Measurements from ENCODE around the gene FAM200C. TPM values are rescaled to one million over a fixed set of nuclear protein-coding genes. Genes with fewer than 3 reads are reported as not detected.
"Not testable (repeated sequence)": the region's sequence is repeated elsewhere in the genome, so short reads cannot be mapped to it uniquely, and the experiment has no call there.

The FAM200C gene
- total RNA-seq, 5 donors from 2014 or later (not counting 1 experiment from before 2014, with no cell fraction given) = 0.12 to 0.76 (median 0.58) TPM; not detected in 1

DNA sequence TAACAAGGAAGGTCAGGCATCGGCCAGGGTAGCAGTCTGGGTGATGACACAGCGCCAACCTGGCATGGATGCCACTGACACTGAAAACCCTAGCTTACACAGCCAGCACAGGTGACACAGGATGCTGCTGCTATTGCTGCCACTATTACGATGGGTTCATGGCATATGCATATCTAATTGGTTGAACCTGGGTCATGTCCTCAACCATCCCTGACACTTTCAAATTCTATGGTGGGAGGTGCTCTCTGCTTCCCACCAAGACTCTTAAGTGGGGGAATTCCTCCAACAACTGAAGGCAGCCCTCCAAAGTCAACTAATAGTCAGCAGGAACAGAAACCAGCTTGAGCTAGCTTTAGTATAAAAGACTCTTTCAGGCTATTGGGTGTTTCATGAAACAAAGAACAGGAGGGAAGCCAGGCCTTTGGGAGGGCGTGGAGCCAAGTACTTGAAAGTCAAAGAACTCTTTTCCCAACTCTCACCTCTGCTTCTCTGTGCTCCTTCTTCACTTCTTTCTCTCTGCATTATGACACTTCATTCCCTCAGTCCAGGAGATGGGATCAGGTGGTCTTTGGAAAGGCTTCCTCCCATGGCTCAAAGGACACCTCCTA is 43.1 kb upstream of the FAM200C start:
- Mint-ChIP-seq H3K27ac (peak overlapping the region in 1 of 2 donors; percentile 6), H3K4me3 (no peak overlapping the region), H3K4me1 (peaks cover 7 to 18% (median 14%) of the 10 kb centered on the region in 3 donors), H3K36me3 (no peaks in the 10 kb centered on the region), H3K27me3 (no peaks in the 10 kb centered on the region), H3K9me3 (no peaks in the 10 kb centered on the region)
- Histone ChIP-seq H3K36me3 (ENCODE audit: control insufficient read depth in 2 of 2, extremely low read depth in 1 of 2, insufficient read depth in 1 of 2, low read length in 1 of 2) (no peaks in the 10 kb centered on the region), H3K4me3 (ENCODE audit: control insufficient read depth in 1 of 2, extremely low read depth in 1 of 2, low read length in 1 of 2) (no peak overlapping the region), H3K4me1 (ENCODE audit: control insufficient read depth in 1 of 2, extremely low read depth in 1 of 2, insufficient read depth in 2 of 2, low read length in 2 of 2) (peaks cover 0 to 4% of the 10 kb centered on the region in 2 experiments), H3K27ac (ENCODE audit: low read length) (no peak overlapping the region), H3K27me3 (replicated peaks in 1 of 2; ENCODE audit: control insufficient read depth in 2 of 2, extremely low read depth in 1 of 2, insufficient read depth in 2 of 2, low read length in 1 of 2) (no peaks in the 10 kb centered on the region), H3K9me3 (no peaks in the 10 kb centered on the region)
- no peak for DNase-seq
- POLR2A ChIA-PET = no interaction called here
- 87% methylated on average over 3 of the region's 4 CpGs for WGBS (ENCODE audit: insufficient coverage)
- CTCF ChIA-PET = interaction anchor here in 1 of 2 donors (1.4 kb wide), 1 partner anchor 18 kb away, joined by 3 read pairs; no protein-coding TSS in a partner anchor
- ATAC-seq (replicated peaks in 1 of 4) = no peak

GRCh38 chr5:160441311-160441781 is 41.5 kb upstream of the FAM200C start:
- no peak for DNase-seq
- Mint-ChIP-seq H3K4me1 (peaks cover 7 to 18% (median 14%) of the 10 kb centered on the region in 3 donors), H3K4me3 (no peak overlapping the region), H3K9me3 (no peaks in the 10 kb centered on the region), H3K27me3 (no peaks in the 10 kb centered on the region), H3K36me3 (no peaks in the 10 kb centered on the region), H3K27ac (no peak overlapping the region)
- Histone ChIP-seq H3K27ac (ENCODE audit: low read length) (no peak overlapping the region), H3K36me3 (ENCODE audit: control insufficient read depth in 2 of 2, extremely low read depth in 1 of 2, insufficient read depth in 1 of 2, low read length in 1 of 2) (no peaks in the 10 kb centered on the region), H3K27me3 (replicated peaks in 1 of 2; ENCODE audit: control insufficient read depth in 2 of 2, extremely low read depth in 1 of 2, insufficient read depth in 2 of 2, low read length in 1 of 2) (no peaks in the 10 kb centered on the region), H3K4me3 (ENCODE audit: control insufficient read depth in 1 of 2, extremely low read depth in 1 of 2, low read length in 1 of 2) (no peak overlapping the region), H3K9me3 (no peaks in the 10 kb centered on the region), H3K4me1 (ENCODE audit: control insufficient read depth in 1 of 2, extremely low read depth in 1 of 2, insufficient read depth in 2 of 2, low read length in 2 of 2) (peaks cover 0 to 4% of the 10 kb centered on the region in 2 experiments)
- WGBS (ENCODE audit: insufficient coverage) = no CpG with 5 or more reads among the region's 1 CpG
- CTCF ChIA-PET = interaction anchor here (0.8 to 4.8 kb wide), 3 partner anchors 17 to 66 kb away, joined by 3 to 23 read pairs (median 4); no protein-coding TSS in a partner anchor
- POLR2A ChIA-PET = no interaction called here
- no peak for ATAC-seq (replicated peaks in 1 of 4)

- peak overlapping the region; percentile 82 to 89 (median 89) for H3K4me3 Mint-ChIP-seq
Measured at GRCh38 chr5:160439205-160439600, 39.3 kb upstream of the FAM200C start.

GRCh38 chr5:160438316-160439204 is 38.7 kb upstream of the FAM200C start:
- Histone ChIP-seq H3K27ac (ENCODE audit: low read length) (peak overlapping the region; percentile 48), H3K4me1 (ENCODE audit: control insufficient read depth in 1 of 2, extremely low read depth in 1 of 2, insufficient read depth in 2 of 2, low read length in 2 of 2) (peaks cover 4 to 5% of the 10 kb centered on the region in 2 experiments), H3K36me3 (ENCODE audit: control insufficient read depth in 2 of 2, extremely low read depth in 1 of 2, insufficient read depth in 1 of 2, low read length in 1 of 2) (no peaks in the 10 kb centered on the region), H3K27me3 (replicated peaks in 1 of 2; ENCODE audit: control insufficient read depth in 2 of 2, extremely low read depth in 1 of 2, insufficient read depth in 2 of 2, low read length in 1 of 2) (no peaks in the 10 kb centered on the region), H3K4me3 (ENCODE audit: control insufficient read depth in 1 of 2, extremely low read depth in 1 of 2, low read length in 1 of 2) (peak overlapping the region; percentile 49 to 86), H3K9me3 (no peaks in the 10 kb centered on the region)
- H3K27me3 Mint-ChIP-seq = peaks cover 6 to 10% of the 10 kb centered on the region in 2 donors
- 1% methylated on average over 7 of the region's 18 CpGs for WGBS (ENCODE audit: insufficient coverage)
- CTCF ChIA-PET = interaction anchor here (0.5 to 4.8 kb wide), 44 partner anchors 9 to 1981 kb away, joined by 3 to 79 read pairs (median 5); partner anchors contain the start of genes PTTG1 (in 2 of the 2) and SLU7 (in 2 of the 2)
- peak overlapping the region; percentile 91 to 92 for H3K27ac Mint-ChIP-seq
- peaks cover 7 to 25% (median 14%) of the 10 kb centered on the region in 3 donors for H3K4me1 Mint-ChIP-seq
- no peaks in the 10 kb centered on the region for H3K36me3 Mint-ChIP-seq
- POLR2A ChIA-PET = interaction anchor here (0.6 to 1.4 kb wide), 3 partner anchors 17 to 20 kb away, joined by 4 read pairs; partner anchors contain the start of gene PTTG1 (in 1 of the 2)
- DNase-seq = peak; percentile 14 to 82 (median 45)
- H3K9me3 Mint-ChIP-seq = no peaks in the 10 kb centered on the region
- ATAC-seq (replicated peaks in 1 of 4) = peak; percentile 69 to 77 (median 72)
- peak overlapping the region; percentile 82 to 89 (median 89) for H3K4me3 Mint-ChIP-seq

More at GRCh38 chr5:160439205-160439600, 39.3 kb upstream of the FAM200C start:
- H3K36me3 Mint-ChIP-seq = no peaks in the 10 kb centered on the region
- H3K4me1 ChIP-seq (ENCODE audit: control insufficient read depth in 1 of 2, extremely low read depth in 1 of 2, insufficient read depth in 2 of 2, low read length in 2 of 2) = peaks cover 2 to 4% of the 10 kb centered on the region in 2 experiments
- no peaks in the 10 kb centered on the region for H3K9me3 Mint-ChIP-seq
- WGBS (ENCODE audit: insufficient coverage) = 0% methylated on average over 1 of the region's 11 CpGs
- H3K27me3 ChIP-seq (replicated peaks in 1 of 2; ENCODE audit: control insufficient read depth in 2 of 2, extremely low read depth in 1 of 2, insufficient read depth in 2 of 2, low read length in 1 of 2) = no peaks in the 10 kb centered on the region
- no peaks in the 10 kb centered on the region for H3K36me3 ChIP-seq (ENCODE audit: control insufficient read depth in 2 of 2, extremely low read depth in 1 of 2, insufficient read depth in 1 of 2, low read length in 1 of 2)
- ChIA-PET POLR2A (interaction anchor here in 1 of 2 donors (1.4 kb wide), 1 partner anchor 21 kb away, joined by 4 read pairs; no protein-coding TSS in a partner anchor), CTCF (interaction anchor here (0.7 to 4.8 kb wide), 31 partner anchors 9 to 428 kb away, joined by 3 to 79 read pairs (median 8); partner anchors contain the start of genes PTTG1 (in 2 of the 2) and SLU7 (in 2 of the 2))
- no peaks in the 10 kb centered on the region for H3K9me3 ChIP-seq
- H3K27ac Mint-ChIP-seq = peak overlapping the region; percentile 91 to 92
- peak overlapping the region; percentile 48 for H3K27ac ChIP-seq (ENCODE audit: low read length)
- H3K4me1 Mint-ChIP-seq = peaks cover 7 to 20% (median 14%) of the 10 kb centered on the region in 3 donors
- ATAC-seq (replicated peaks in 1 of 4) = peak; percentile 81 to 88 (median 82)
- peaks cover 6 to 10% of the 10 kb centered on the region in 2 donors for H3K27me3 Mint-ChIP-seq
- H3K4me3 ChIP-seq (ENCODE audit: control insufficient read depth in 1 of 2, extremely low read depth in 1 of 2, low read length in 1 of 2) = peak overlapping the region; percentile 49 to 86
- peak; percentile 60 to 94 (median 83) for DNase-seq

GRCh38 chr5:160437271-160437670 is 37.4 kb upstream of the FAM200C start:
- Histone ChIP-seq H3K27me3 (replicated peaks in 1 of 2; ENCODE audit: control insufficient read depth in 2 of 2, extremely low read depth in 1 of 2, insufficient read depth in 2 of 2, low read length in 1 of 2) (no peaks in the 10 kb centered on the region), H3K9me3 (no peaks in the 10 kb centered on the region), H3K4me1 (ENCODE audit: control insufficient read depth in 1 of 2, extremely low read depth in 1 of 2, insufficient read depth in 2 of 2, low read length in 2 of 2) (peaks cover 4 to 10% of the 10 kb centered on the region in 2 experiments), H3K36me3 (ENCODE audit: control insufficient read depth in 2 of 2, extremely low read depth in 1 of 2, insufficient read depth in 1 of 2, low read length in 1 of 2) (no peaks in the 10 kb centered on the region), H3K27ac (ENCODE audit: low read length) (no peak overlapping the region), H3K4me3 (ENCODE audit: control insufficient read depth in 1 of 2, extremely low read depth in 1 of 2, low read length in 1 of 2) (no peak overlapping the region)
- Mint-ChIP-seq H3K4me3 (no peak overlapping the region), H3K9me3 (no peaks in the 10 kb centered on the region), H3K4me1 (peaks cover 7 to 25% (median 14%) of the 10 kb centered on the region in 3 donors), H3K27ac (no peak overlapping the region), H3K27me3 (peaks cover 6 to 10% of the 10 kb centered on the region in 2 donors), H3K36me3 (no peaks in the 10 kb centered on the region)
- ATAC-seq (replicated peaks in 1 of 4) (no peak), DNase-seq (no peak)
- ChIA-PET POLR2A (no interaction called here), CTCF (interaction anchor here (1.5 to 4.8 kb wide), 8 partner anchors 11 to 70 kb away, joined by 5 to 79 read pairs (median 18); partner anchors contain the start of genes PTTG1 (in 2 of the 2) and SLU7 (in 1 of the 2))

- H3K9me3 Mint-ChIP-seq; H3K36me3 ChIP-seq (ENCODE audit: control insufficient read depth in 2 of 2, extremely low read depth in 1 of 2, insufficient read depth in 1 of 2, low read length in 1 of 2); H3K27me3 Mint-ChIP-seq; DNase-seq; H3K9me3 ChIP-seq; POLR2A ChIA-PET; H3K27me3 ChIP-seq (replicated peaks in 1 of 2; ENCODE audit: control insufficient read depth in 2 of 2, extremely low read depth in 1 of 2, insufficient read depth in 2 of 2, low read length in 1 of 2); ATAC-seq (replicated peaks in 1 of 4); H3K27ac ChIP-seq (ENCODE audit: low read length); H3K27ac Mint-ChIP-seq; H3K36me3 Mint-ChIP-seq; H3K4me3 ChIP-seq (ENCODE audit: control insufficient read depth in 1 of 2, extremely low read depth in 1 of 2, low read length in 1 of 2); H3K4me3 Mint-ChIP-seq: not testable (repeated sequence)
- H3K4me1 ChIP-seq (ENCODE audit: control insufficient read depth in 1 of 2, extremely low read depth in 1 of 2, insufficient read depth in 2 of 2, low read length in 2 of 2) = peaks cover 4 to 10% of the 10 kb centered on the region in 2 experiments
- H3K4me1 Mint-ChIP-seq = peaks cover 7 to 23% (median 14%) of the 10 kb centered on the region in 3 donors
- CTCF ChIA-PET = interaction anchor here (0.6 to 3.1 kb wide), 4 partner anchors 11 to 418 kb away, joined by 5 to 79 read pairs (median 12); partner anchors contain the start of genes PTTG1 (in 1 of the 2) and SLU7 (in 1 of the 2)
- WGBS (ENCODE audit: insufficient coverage) = no CpG with 5 or more reads among the region's 6 CpGs
Measured at GRCh38 chr5:160436661-160437060, 36.8 kb upstream of the FAM200C start.
